Karpas-422 (cell line): ENCODE measurements around the gene CDC45. TPM values are rescaled to one million over a fixed set of nuclear protein-coding genes. Genes with fewer than 3 reads are reported as not detected.
"Not testable (repeated sequence)": the region's sequence is repeated elsewhere in the genome, so short reads cannot be mapped to it uniquely, and the experiment has no call there.

Source experiments
- DNase-seq: peaks from one replicate; pipeline ENCODE4 v3.0.0-alpha.2; 2015
- H2AFZ ChIP-seq: fragments of 200-600 bp; sonication (generic); 2 replicates; pipeline ENCODE4 v1.6.1; 2014; ENCODE audit warnings: antibody characterized with exemption, low read length, mixed read lengths
- H3K27ac ChIP-seq: fragments of 200-600 bp; sonication (generic); 2 replicates; pipeline ENCODE4 v1.5.1; 2014; ENCODE audit warnings: mild to moderate bottlenecking, low read length, moderate library complexity
- H3K27me3 ChIP-seq: fragments of 200-600 bp; sonication (generic); 2 replicates; pipeline ENCODE4 v1.6.1; 2014; ENCODE audit warnings: low read length, mixed read lengths
- H3K36me3 ChIP-seq: fragments of 200-600 bp; sonication (generic); 2 replicates; pipeline ENCODE4 v1.6.1; 2014; ENCODE audit warnings: low read length, mixed read lengths; ENCODE audit not compliant: insufficient read depth
- H3K4me1 ChIP-seq: fragments of 200-600 bp; sonication (generic); 2 replicates; pipeline ENCODE4 v1.6.1; 2014; ENCODE audit warnings: mild to moderate bottlenecking, low read length, mixed read lengths
- H3K4me2 ChIP-seq: fragments of 200-600 bp; sonication (generic); 2 replicates; pipeline ENCODE4 v1.6.1; 2014; ENCODE audit warnings: low read length, low read depth, mild to moderate bottlenecking; ENCODE audit not compliant: poor library complexity, severe bottlenecking
- H3K4me3 ChIP-seq: fragments of 200-600 bp; sonication (generic); 2 replicates; pipeline ENCODE4 v1.5.1; 2014; ENCODE audit warnings: mild to moderate bottlenecking, antibody characterized with exemption, low read length, mixed read lengths
- H3K79me2 ChIP-seq: fragments of 200-600 bp; sonication (generic); 2 replicates; pipeline ENCODE4 v1.6.1; 2014; ENCODE audit warnings: mild to moderate bottlenecking, low read length, mixed read lengths
- H3K9ac ChIP-seq: fragments of 200-600 bp; sonication (generic); 2 replicates; pipeline ENCODE4 v1.6.0; 2014; ENCODE audit warnings: low read length
- H3K9me2 ChIP-seq: fragments of 200-600 bp; sonication (generic), shearing (Covaris generic); replicated peaks from 2 replicates; pipeline ENCODE4 v1.6.0; 2014; ENCODE audit warnings: mild to moderate bottlenecking, low read length, moderate library complexity; ENCODE audit not compliant: insufficient read depth
- H3K9me3 ChIP-seq: fragments of 300-700, 200-600 bp; sonication (generic); 2 replicates; pipeline ENCODE4 v1.6.1; 2014; ENCODE audit warnings: low read length, mixed read lengths
- H4K20me1 ChIP-seq: fragments of 200-600 bp; sonication (generic); 2 replicates; pipeline ENCODE4 v1.6.1; 2014; ENCODE audit warnings: mild to moderate bottlenecking, antibody characterized with exemption, low read length, low read depth; ENCODE audit not compliant: insufficient read depth
- total RNA-seq: library from RNA; depleted of rRNA; stranded (reverse); fragments of >200 nt; shearing (Covaris generic); gene quantifications from 2 replicates; pipeline ENCODE4 v1.2.3, GENCODE V29; 2014; ENCODE audit warnings: low replicate concordance

The CDC45 gene
- total RNA-seq, 1 experiment from 2014 or later: 28.1 TPM

- Histone ChIP-seq H3K36me3 (peaks cover 7% of the 10 kb centered on the region; the same call in 1 of the 2 replicates), H3K27ac (peak overlapping the region; percentile 66), H2AFZ (no peak overlapping the region), H3K4me1 (peaks cover 39% of the 10 kb centered on the region), H3K4me3 (peak overlapping the region; percentile 21; the same call in 1 of the 2 replicates), H3K9me2 (no peaks in the 10 kb centered on the region), H3K9me3 (no peaks in the 10 kb centered on the region), H3K4me2 (peak overlapping the region; percentile 48), H4K20me1 (peaks cover 15% of the 10 kb centered on the region; the same call in 1 of the 2 replicates), H3K79me2 (peaks cover 45% of the 10 kb centered on the region), H3K27me3 (no peaks in the 10 kb centered on the region), H3K9ac (peak overlapping the region; percentile 1; the same call in 1 of the 2 replicates)
- DNase-seq: peak; percentile 63
Measured at GRCh38 chr22:19434829-19435580, 44.7 kb upstream of the CDC45 start.

- not testable (repeated sequence) for H3K27me3 ChIP-seq, H3K4me2 ChIP-seq, H4K20me1 ChIP-seq, H2AFZ ChIP-seq, H3K4me3 ChIP-seq, DNase-seq, H3K9me2 ChIP-seq, H3K27ac ChIP-seq, H3K9ac ChIP-seq, H3K9me3 ChIP-seq
- peaks cover 11% of the 10 kb centered on the region; the same call in 1 of the 2 replicates for H3K36me3 ChIP-seq
- H3K79me2 ChIP-seq: peaks cover 47% of the 10 kb centered on the region
- peaks cover 35% of the 10 kb centered on the region for H3K4me1 ChIP-seq
Measured at GRCh38 chr22:19436444-19437161, 43.1 kb upstream of the CDC45 start.

- peaks cover 32% of the 10 kb centered on the region for H3K4me1 ChIP-seq
- no peak overlapping the region for H2AFZ ChIP-seq
- no peak for DNase-seq
- H3K4me2 ChIP-seq: no peak overlapping the region
- H3K79me2 ChIP-seq: peaks cover 54% of the 10 kb centered on the region
- H3K27ac ChIP-seq: no peak overlapping the region
- H3K27me3 ChIP-seq: no peaks in the 10 kb centered on the region
- H3K4me3 ChIP-seq: no peak overlapping the region
- peaks cover 20% of the 10 kb centered on the region; the same call in 1 of the 2 replicates for H3K36me3 ChIP-seq
- peaks cover 14% of the 10 kb centered on the region; the same call in 1 of the 2 replicates for H4K20me1 ChIP-seq
- H3K9me3 ChIP-seq: no peaks in the 10 kb centered on the region
- no peaks in the 10 kb centered on the region for H3K9me2 ChIP-seq
- no peak overlapping the region for H3K9ac ChIP-seq
Measured at GRCh38 chr22:19438298-19438697, 41.4 kb upstream of the CDC45 start.

GRCh38 chr22:19440411-19441195 lies 39.1 kb upstream of the CDC45 start:
- Histone ChIP-seq H3K4me1 (peaks cover 15% of the 10 kb centered on the region), H3K79me2 (peaks cover 61% of the 10 kb centered on the region)

GRCh38 chr22:19442166-19442565 lies 37.6 kb upstream of the CDC45 start:
- DNase-seq: no peak
- Histone ChIP-seq H3K4me3 (no peak overlapping the region), H3K27me3 (no peaks in the 10 kb centered on the region), H3K9ac (no peak overlapping the region), H3K9me2 (no peaks in the 10 kb centered on the region), H3K27ac (no peak overlapping the region), H3K36me3 (peaks cover 25% of the 10 kb centered on the region), H3K4me1 (peaks cover 18% of the 10 kb centered on the region), H3K79me2 (peaks cover 76% of the 10 kb centered on the region), H2AFZ (no peak overlapping the region), H3K9me3 (no peaks in the 10 kb centered on the region), H4K20me1 (0 out of 2 replicates have a peak, but pooled peaks cover 8% of the 10 kb centered on the region), H3K4me2 (no peak overlapping the region)

More at GRCh38 chr22:19440411-19441195, 39.1 kb upstream of the CDC45 start:
- Histone ChIP-seq H3K9me2 (no peaks in the 10 kb centered on the region), H2AFZ (no peak overlapping the region), H3K27me3 (no peaks in the 10 kb centered on the region), H3K4me3 (no peak overlapping the region), H3K36me3 (peaks cover 32% of the 10 kb centered on the region), H3K9ac (no peak overlapping the region), H3K4me2 (no peak overlapping the region), H3K9me3 (no peaks in the 10 kb centered on the region), H3K27ac (no peak overlapping the region), H4K20me1 (peaks cover 10% of the 10 kb centered on the region; the same call in 1 of the 2 replicates)
- no peak for DNase-seq

GRCh38 chr22:19443544-19444211 lies 36.0 kb upstream of the CDC45 start:
- H3K79me2 ChIP-seq: peaks cover 79% of the 10 kb centered on the region
- no peaks in the 10 kb centered on the region for H3K9me3 ChIP-seq
- no peak overlapping the region for H3K9ac ChIP-seq
- H3K36me3 ChIP-seq: peaks cover 24% of the 10 kb centered on the region
- no peak overlapping the region for H2AFZ ChIP-seq
- no peak for DNase-seq
- no peak overlapping the region for H3K4me3 ChIP-seq
- peaks cover 28% of the 10 kb centered on the region for H3K4me1 ChIP-seq
- H3K27me3 ChIP-seq: no peaks in the 10 kb centered on the region
- no peak overlapping the region for H3K4me2 ChIP-seq
- no peaks in the 10 kb centered on the region for H3K9me2 ChIP-seq
- 0 out of 2 replicates have a peak, but pooled peaks cover 8% of the 10 kb centered on the region for H4K20me1 ChIP-seq
- no peak overlapping the region for H3K27ac ChIP-seq

- not testable (repeated sequence) for H3K9me3 ChIP-seq, H3K4me3 ChIP-seq, H3K27ac ChIP-seq, H4K20me1 ChIP-seq, H3K27me3 ChIP-seq, H3K9ac ChIP-seq, H3K9me2 ChIP-seq, DNase-seq, H2AFZ ChIP-seq
- H3K79me2 ChIP-seq: peaks cover 76% of the 10 kb centered on the region
- peak overlapping the region; percentile 85 for H3K4me2 ChIP-seq
- H3K4me1 ChIP-seq: peaks cover 42% of the 10 kb centered on the region
- H3K36me3 ChIP-seq: peaks cover 31% of the 10 kb centered on the region
Measured at GRCh38 chr22:19445279-19445982, 34.3 kb upstream of the CDC45 start.
